Gastroesophageal sphincter (tissue), 4 donors: ENCODE results near the gene PF4V1. TPM values are rescaled to one million over a fixed set of nuclear protein-coding genes. Genes with fewer than 3 reads are reported as not detected.
A peak's percentile ranks its signal among the peaks of the same experiment; 100 is the strongest.

Experiments used
- ATAC-seq: fragments of 150-250 bp; one replicate; pipeline ENCODE4 v1.9.1; 2016; ENCODE audit warnings: mild to moderate bottlenecking, moderate library complexity
- H3K27ac ChIP-seq, 4 donors: fragments of 200-600 bp; sonication (generic) in 3 of 4; 1 replicate in 3 of 4; 2 replicates in 1 of 4; pipeline ENCODE4 v1.5.1; 2016 to 2019
- H3K27me3 ChIP-seq: fragments of 200-600 bp; sonication (generic); one replicate; pipeline ENCODE4 v1.5.1; 2019
- H3K36me3 ChIP-seq, 2 donors: fragments of 200-600 bp; sonication (generic); one replicate each; pipeline ENCODE4 v1.5.1; 2019; ENCODE audit warnings: control low read depth in 1 of 2
- H3K4me1 ChIP-seq, 3 donors: fragments of 200-600 bp; sonication (generic); 1 replicate in 2 of 3; 2 replicates in 1 of 3; pipeline ENCODE4 v1.5.1; 2016 to 2019; ENCODE audit warnings: control low read depth in 2 of 3
- H3K4me3 ChIP-seq, 2 donors: fragments of 200-600 bp; sonication (generic); one replicate each; pipeline ENCODE4 v1.5.1; 2019; ENCODE audit warnings: mild to moderate bottlenecking in 1 of 2, moderate library complexity in 1 of 2
- H3K9me3 ChIP-seq, 3 donors: fragments of 200-600 bp; sonication (generic); one replicate each; pipeline ENCODE4 v1.5.1; 2017 to 2019; ENCODE audit warnings: control low read depth in 2 of 3
- EP300 ChIP-seq: sonication (generic); formaldehyde crosslinking; IDR thresholded peaks from one replicate; pipeline ENCODE4 v1.6.1; 2017; ENCODE audit warnings: antibody characterized with exemption, mild to moderate bottlenecking
- POLR2A ChIP-seq, 2 donors: fragments of 450-650 bp; IDR thresholded peaks; one replicate each; pipeline ENCODE4 v1.6.1; 2017; ENCODE audit warnings: antibody characterized with exemption in 2 of 2, mild to moderate bottlenecking in 2 of 2, moderate library complexity in 1 of 2
- POLR2AphosphoS5 ChIP-seq: sonication (generic); formaldehyde crosslinking; IDR thresholded peaks from one replicate; pipeline ENCODE4 v1.6.1; 2017; ENCODE audit warnings: antibody characterized with exemption
- WGBS, 2 donors: methylation state at CpG; one replicate each; pipeline ENCODE4 v1.1.5; 2018; ENCODE audit warnings: low coverage in 1 of 2; 5-methylcytosine and 5-hydroxymethylcytosine counted together
- total RNA-seq, 4 donors: library from RNA; depleted of rRNA; stranded (reverse); fragments of >200 nt; gene quantifications; one replicate each; pipeline ENCODE4 v1.1.0, GENCODE V29; 2016
- TF ChIP-seq, protein P1 (sequence below), 4 experiments: fragments of 200-600 bp in 2 of 4; fragments of 450-650 bp in 2 of 4; sonication (generic) in 1 of 4; IDR thresholded peaks; one replicate each; pipeline ENCODE4 v1.5.1; 2017 to 2019; ENCODE audit warnings: antibody characterized with exemption in 4 of 4, mild to moderate bottlenecking in 2 of 4, moderate library complexity in 2 of 4

Gene PF4V1
- total RNA-seq, 4 donors from 2014 or later: not detected

DNA sequence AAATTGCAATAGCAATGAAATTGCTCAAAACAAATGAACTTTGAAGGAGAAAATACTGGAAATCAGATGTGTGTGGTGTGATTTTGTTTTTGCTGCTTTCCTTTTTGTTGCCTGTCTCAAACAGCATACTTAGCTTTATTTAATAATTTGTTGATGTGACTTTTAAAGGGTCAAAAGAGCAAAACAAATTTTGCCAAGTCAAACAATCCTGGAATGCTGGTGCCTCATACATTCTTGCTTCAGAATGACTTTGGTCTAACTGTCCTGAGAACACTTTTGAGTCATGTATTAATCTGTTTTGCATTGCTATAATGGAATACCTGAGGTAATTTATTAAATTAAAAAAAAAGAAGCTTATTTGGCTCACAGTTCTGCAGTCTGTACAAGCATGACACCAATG, 3.4 kb downstream of the PF4V1 start:
- Histone ChIP-seq H3K4me3 (no peak overlapping the region), H3K36me3 (no peaks in the 10 kb centered on the region), H3K9me3 (no peaks in the 10 kb centered on the region), H3K27ac (no peak overlapping the region), H3K4me1 (no peaks in the 10 kb centered on the region), H3K27me3 (peaks cover 12% of the 10 kb centered on the region)
- ATAC-seq: peak; percentile 23
- TF ChIP-seq, protein P1, sequence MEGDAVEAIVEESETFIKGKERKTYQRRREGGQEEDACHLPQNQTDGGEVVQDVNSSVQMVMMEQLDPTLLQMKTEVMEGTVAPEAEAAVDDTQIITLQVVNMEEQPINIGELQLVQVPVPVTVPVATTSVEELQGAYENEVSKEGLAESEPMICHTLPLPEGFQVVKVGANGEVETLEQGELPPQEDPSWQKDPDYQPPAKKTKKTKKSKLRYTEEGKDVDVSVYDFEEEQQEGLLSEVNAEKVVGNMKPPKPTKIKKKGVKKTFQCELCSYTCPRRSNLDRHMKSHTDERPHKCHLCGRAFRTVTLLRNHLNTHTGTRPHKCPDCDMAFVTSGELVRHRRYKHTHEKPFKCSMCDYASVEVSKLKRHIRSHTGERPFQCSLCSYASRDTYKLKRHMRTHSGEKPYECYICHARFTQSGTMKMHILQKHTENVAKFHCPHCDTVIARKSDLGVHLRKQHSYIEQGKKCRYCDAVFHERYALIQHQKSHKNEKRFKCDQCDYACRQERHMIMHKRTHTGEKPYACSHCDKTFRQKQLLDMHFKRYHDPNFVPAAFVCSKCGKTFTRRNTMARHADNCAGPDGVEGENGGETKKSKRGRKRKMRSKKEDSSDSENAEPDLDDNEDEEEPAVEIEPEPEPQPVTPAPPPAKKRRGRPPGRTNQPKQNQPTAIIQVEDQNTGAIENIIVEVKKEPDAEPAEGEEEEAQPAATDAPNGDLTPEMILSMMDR (IDR thresholded peaks at IDR 0.05): no peak
- TF ChIP-seq POLR2AphosphoS5: no peak
- TF ChIP-seq EP300: no peak
- TF ChIP-seq POLR2A (IDR thresholded peaks at IDR 0.05): no peak

DNA sequence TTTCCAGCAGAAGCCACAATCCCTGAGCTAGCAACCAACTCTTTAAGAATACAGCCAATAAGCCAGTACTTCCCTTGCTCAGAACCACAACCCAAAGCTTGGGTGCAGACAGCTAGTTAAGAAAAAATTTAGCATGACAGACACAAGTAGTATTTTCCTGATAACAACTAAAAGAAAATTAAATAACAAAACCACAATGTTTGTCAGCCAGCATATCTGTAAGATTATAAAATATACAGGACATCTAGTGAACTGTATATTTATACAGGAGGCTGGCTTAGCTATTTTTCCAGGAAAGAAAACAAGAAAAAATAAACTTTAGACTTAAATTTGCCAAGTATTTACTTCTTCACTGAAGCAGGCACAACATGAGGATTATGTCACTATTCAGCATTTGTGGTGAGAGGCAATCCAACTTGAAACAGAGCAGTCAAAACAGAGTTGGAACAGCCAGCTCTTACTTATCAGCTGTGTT, 6.6 kb downstream of the PF4V1 start:
- TF ChIP-seq, protein P1 (IDR thresholded peaks at IDR 0.05): no peak
- TF ChIP-seq POLR2AphosphoS5: no peak
- TF ChIP-seq EP300: no peak
- TF ChIP-seq POLR2A (IDR thresholded peaks at IDR 0.05): no peak
- ATAC-seq: no peak
- H3K27me3 ChIP-seq: no peaks in the 10 kb centered on the region

DNA sequence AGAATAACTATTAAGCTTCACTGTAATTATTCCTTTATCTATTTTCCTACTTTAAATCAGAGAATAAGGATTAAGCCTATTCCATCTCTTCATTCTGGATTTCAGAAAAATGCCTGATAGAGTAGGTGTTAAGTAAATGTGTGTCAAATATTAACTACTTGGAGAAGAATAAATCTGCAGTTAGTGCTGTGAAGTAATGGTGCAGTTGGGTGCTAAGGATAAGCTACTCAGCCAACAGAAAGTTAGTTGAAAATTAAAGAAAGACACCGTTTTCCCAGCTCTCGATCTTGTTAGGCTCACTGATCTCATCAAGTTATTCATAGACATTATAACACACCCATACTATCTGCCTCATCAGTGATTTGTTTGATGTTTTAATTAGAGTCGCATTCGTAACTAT, 7.1 kb downstream of the PF4V1 start:
- no peak for ATAC-seq
- WGBS, 2 donors: 22 to 32% methylated on average over 4 of the region's 4 CpGs
- TF ChIP-seq, protein P1 (IDR thresholded peaks at IDR 0.05): no peak
- TF ChIP-seq POLR2A (IDR thresholded peaks at IDR 0.05) (no peak), EP300 (no peak), POLR2AphosphoS5 (no peak)
- Histone ChIP-seq H3K4me3 (no peak overlapping the region), H3K9me3 (no peaks in the 10 kb centered on the region), H3K27me3 (no peaks in the 10 kb centered on the region), H3K27ac (no peak overlapping the region), H3K4me1 (no peaks in the 10 kb centered on the region), H3K36me3 (no peaks in the 10 kb centered on the region)

More for the DNA sequence above, 6.6 kb downstream of the PF4V1 start:
- H3K4me1 ChIP-seq: no peaks in the 10 kb centered on the region
- H3K27ac ChIP-seq: no peak overlapping the region
- H3K36me3 ChIP-seq: no peaks in the 10 kb centered on the region
- H3K4me3 ChIP-seq: no peak overlapping the region
- no peaks in the 10 kb centered on the region for H3K9me3 ChIP-seq

DNA sequence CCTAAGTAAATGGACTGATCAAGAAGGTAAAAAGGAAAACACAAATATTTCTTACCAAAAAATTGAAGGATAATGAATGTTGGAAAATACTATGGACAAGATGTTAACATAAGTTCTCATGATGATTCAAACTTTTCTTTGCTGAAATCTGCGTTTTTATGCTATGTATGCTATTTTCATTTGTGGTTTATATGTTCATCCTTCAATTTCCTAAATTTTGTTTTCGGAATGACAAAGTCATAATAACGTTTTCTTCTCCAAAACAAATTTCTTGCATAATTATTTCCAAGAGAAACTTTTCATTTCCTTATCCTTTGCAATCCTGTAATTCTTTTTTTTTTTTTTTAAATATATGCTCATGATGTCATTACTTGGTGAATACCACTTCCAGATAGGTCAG, 7.8 kb downstream of the PF4V1 start:
- 74 to 82% methylated on average over 3 of the region's 3 CpGs for WGBS, 2 donors
- Histone ChIP-seq H3K9me3 (no peaks in the 10 kb centered on the region), H3K27me3 (no peaks in the 10 kb centered on the region), H3K27ac (no peak overlapping the region), H3K4me1 (no peaks in the 10 kb centered on the region), H3K4me3 (no peak overlapping the region), H3K36me3 (no peaks in the 10 kb centered on the region)
- TF ChIP-seq EP300: no peak
- no peak for TF ChIP-seq POLR2A (IDR thresholded peaks at IDR 0.05)
- TF ChIP-seq POLR2AphosphoS5: no peak
- ATAC-seq: no peak

DNA sequence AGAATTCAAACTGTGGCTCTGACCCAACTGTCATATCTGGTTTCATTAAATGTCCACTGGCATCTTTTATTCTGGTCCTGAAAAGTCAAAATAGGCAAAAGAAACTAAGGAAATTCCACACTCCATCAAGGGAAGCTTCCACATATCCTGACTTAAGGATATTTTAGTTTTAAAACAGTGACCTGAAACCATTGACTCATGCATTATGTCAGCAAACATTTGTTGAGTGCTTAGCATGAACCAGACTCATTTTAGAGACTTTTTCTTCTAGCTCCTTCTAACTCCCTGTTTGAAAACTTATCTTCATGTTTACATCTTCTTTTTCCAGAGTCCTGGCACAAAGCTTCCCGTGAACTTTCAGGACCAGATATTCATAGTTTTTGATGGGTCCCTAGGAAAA, 9.2 kb downstream of the PF4V1 start:
- no peak for ATAC-seq
- TF ChIP-seq, protein P1 (IDR thresholded peaks at IDR 0.05): no peak
- no peak for TF ChIP-seq POLR2AphosphoS5
- Histone ChIP-seq H3K36me3 (no peaks in the 10 kb centered on the region), H3K4me1 (no peaks in the 10 kb centered on the region), H3K9me3 (no peaks in the 10 kb centered on the region), H3K27ac (no peak overlapping the region), H3K4me3 (no peak overlapping the region), H3K27me3 (no peaks in the 10 kb centered on the region)
- WGBS, 2 donors: 50% methylated on average over 1 of the region's 1 CpG; no CpG with 5 or more reads in 1 of the 2 donors
